ENCODE data around the gene CLCNKA. TPM values are rescaled to one million over a fixed set of nuclear protein-coding genes. Genes with fewer than 3 reads are reported as not detected.
"Not testable (repeated sequence)": the region's sequence is repeated elsewhere in the genome, so short reads cannot be mapped to it uniquely, and the experiment has no call there.

Gene CLCNKA
- polyA plus RNA-seq, 3 donors = 13.0 to 29.5 (median 13.5) TPM

GRCh38 chr1:15994081-15994480, 27.8 kb upstream of the CLCNKA start:
- DNase-seq (ENCODE audit: extremely low read depth in 1 of 11, low read depth in 9 of 11, low spot score in 4 of 11) = no peak

- DNase-seq (ENCODE audit: extremely low read depth in 1 of 11, low read depth in 9 of 11, low spot score in 4 of 11) = no peak
These were observed 27.1 kb upstream of the CLCNKA start for GRCh38 chr1:15994590-15995351.

- DNase-seq (ENCODE audit: extremely low read depth in 1 of 11, low read depth in 9 of 11, low spot score in 4 of 11) = no peak
These were observed 24.7 kb upstream of the CLCNKA start for GRCh38 chr1:15997076-15997585.

GRCh38 chr1:15997637-15998280, 24.1 kb upstream of the CLCNKA start:
- DNase-seq (ENCODE audit: extremely low read depth in 1 of 11, low read depth in 9 of 11, low spot score in 4 of 11) = no peak

GRCh38 chr1:15998929-15999328, 22.9 kb upstream of the CLCNKA start:
- DNase-seq (ENCODE audit: extremely low read depth in 1 of 11, low read depth in 9 of 11, low spot score in 4 of 11) = no peak

- not testable (repeated sequence) for DNase-seq (ENCODE audit: extremely low read depth in 1 of 11, low read depth in 9 of 11, low spot score in 4 of 11)
These were observed 20.6 kb upstream of the CLCNKA start for GRCh38 chr1:16001274-16001673.

- no peak for DNase-seq (ENCODE audit: extremely low read depth in 1 of 11, low read depth in 9 of 11, low spot score in 4 of 11)
These were observed 16.2 kb upstream of the CLCNKA start for GRCh38 chr1:16005597-16005996.

GRCh38 chr1:16006010-16006409, 15.8 kb upstream of the CLCNKA start:
- DNase-seq (ENCODE audit: extremely low read depth in 1 of 11, low read depth in 9 of 11, low spot score in 4 of 11) = no peak

GRCh38 chr1:16006552-16007485, 15.0 kb upstream of the CLCNKA start:
- no peak for DNase-seq (ENCODE audit: extremely low read depth in 1 of 11, low read depth in 9 of 11, low spot score in 4 of 11)

- no peak for DNase-seq (ENCODE audit: extremely low read depth in 1 of 11, low read depth in 9 of 11, low spot score in 4 of 11)
These were observed 14.0 kb upstream of the CLCNKA start for GRCh38 chr1:16007671-16008341.

GRCh38 chr1:16009030-16009460, 12.8 kb upstream of the CLCNKA start:
- peak in 6 of 11 donors; percentile 54 to 74 (median 70) for DNase-seq (ENCODE audit: extremely low read depth in 1 of 11, low read depth in 9 of 11, low spot score in 4 of 11)

- no peak for DNase-seq (ENCODE audit: extremely low read depth in 1 of 11, low read depth in 9 of 11, low spot score in 4 of 11)
These were observed 12.2 kb upstream of the CLCNKA start for GRCh38 chr1:16009678-16010077.

GRCh38 chr1:16010837-16011236, 11.0 kb upstream of the CLCNKA start:
- DNase-seq (ENCODE audit: extremely low read depth in 1 of 11, low read depth in 9 of 11, low spot score in 4 of 11) = no peak

GRCh38 chr1:16011936-16012589, 9.8 kb upstream of the CLCNKA start:
- DNase-seq (ENCODE audit: extremely low read depth in 1 of 11, low read depth in 9 of 11, low spot score in 4 of 11) = no peak

GRCh38 chr1:16012590-16013219, 9.1 kb upstream of the CLCNKA start:
- DNase-seq (ENCODE audit: extremely low read depth in 1 of 11, low read depth in 9 of 11, low spot score in 4 of 11) = peak in 2 of 11 donors; percentile 59 to 63

GRCh38 chr1:16013220-16013907, 8.5 kb upstream of the CLCNKA start:
- peak in 2 of 11 donors; percentile 58 to 66 for DNase-seq (ENCODE audit: extremely low read depth in 1 of 11, low read depth in 9 of 11, low spot score in 4 of 11)

GRCh38 chr1:16013908-16014258, 8.0 kb upstream of the CLCNKA start:
- DNase-seq (ENCODE audit: extremely low read depth in 1 of 11, low read depth in 9 of 11, low spot score in 4 of 11) = no peak

Data from renal cortex interstitium (tissue), 11 donors.